B cell (primary cell): Measurements from ENCODE around the gene FHL1.
"Not testable (repeated sequence)": the region's sequence is repeated elsewhere in the genome, so short reads cannot be mapped to it uniquely, and the experiment has no call there.

ENCODE experiments used
- CTCF ChIP-seq: fragments of 200-600 bp; IDR thresholded peaks from one replicate; pipeline ENCODE4 v1.8.0; 2022; ENCODE audit warnings: antibody characterized with exemption, mild to moderate bottlenecking
- EZH2 ChIP-seq: IDR thresholded peaks from 2 replicates; pipeline ENCODE4 v1.6.1; 2012; ENCODE audit warnings: borderline replicate concordance, low read depth, mild to moderate bottlenecking, moderate library complexity, low read length; ENCODE audit not compliant: insufficient read depth, poor library complexity, severe bottlenecking

GRCh38 chrX:136108905-136109304 is 38.4 kb upstream of the FHL1 start:
- TF ChIP-seq CTCF, EZH2: not testable (repeated sequence)
